HG03060 (cell line): Measurements from ENCODE around the gene P2RX3.

Source experiments
- ATAC-seq: cut with Tn5 transposase; IDR thresholded peaks from one replicate; pipeline ENCODE4 v1.9.1; 2021; ENCODE audit warnings: low read depth, moderate number of reproducible peaks; ENCODE audit not compliant: unreplicated experiment

The P2RX3 gene

GRCh38 chr11:57414612-57415212 lies 76.6 kb downstream of the P2RX3 start:
- ATAC-seq, result no peak

DNA sequence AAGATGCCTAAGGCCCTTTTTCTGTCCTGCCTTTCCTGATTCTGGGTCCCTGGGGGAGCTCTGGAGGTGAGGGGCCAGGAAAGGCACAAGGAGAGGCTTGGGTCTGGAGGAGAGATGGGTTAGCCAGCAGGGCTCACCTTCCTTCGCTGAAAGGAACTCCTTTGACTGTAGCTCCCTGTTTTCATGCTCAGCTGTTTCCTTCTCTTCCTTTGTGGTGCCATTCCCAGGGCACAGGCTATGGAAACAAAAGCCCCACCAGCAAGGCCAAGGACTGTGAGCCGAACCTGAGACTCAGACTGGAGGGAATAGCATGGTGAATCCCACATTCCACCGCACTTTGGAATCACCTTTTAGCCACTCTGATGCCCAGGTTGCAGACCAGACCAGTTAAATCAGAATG lies 78.3 kb downstream of the P2RX3 start:
- ATAC-seq, result no peak

- ATAC-seq, result no peak
Observed at GRCh38 chr11:57417056-57417455, 78.9 kb downstream of the P2RX3 start.

DNA sequence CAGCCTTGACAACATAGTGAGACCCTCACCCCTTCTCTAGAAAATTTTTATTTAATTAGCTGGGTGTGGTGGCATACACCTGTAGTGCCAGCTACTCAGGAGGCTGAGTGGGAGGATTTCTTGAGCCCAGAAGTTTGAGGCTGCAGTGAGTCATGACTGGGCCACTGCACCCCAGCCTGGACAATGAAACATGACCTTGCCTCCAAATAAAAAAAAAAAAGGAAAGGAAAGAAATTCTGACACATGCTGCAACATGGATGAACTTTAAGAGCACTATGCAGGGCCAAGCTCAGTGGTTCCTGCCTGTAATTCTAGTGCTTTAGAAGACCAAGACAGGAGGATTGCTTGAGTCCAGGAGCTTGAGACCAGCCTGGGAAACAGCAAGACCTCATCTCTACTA lies 80.0 kb downstream of the P2RX3 start:
- no peak for ATAC-seq

DNA sequence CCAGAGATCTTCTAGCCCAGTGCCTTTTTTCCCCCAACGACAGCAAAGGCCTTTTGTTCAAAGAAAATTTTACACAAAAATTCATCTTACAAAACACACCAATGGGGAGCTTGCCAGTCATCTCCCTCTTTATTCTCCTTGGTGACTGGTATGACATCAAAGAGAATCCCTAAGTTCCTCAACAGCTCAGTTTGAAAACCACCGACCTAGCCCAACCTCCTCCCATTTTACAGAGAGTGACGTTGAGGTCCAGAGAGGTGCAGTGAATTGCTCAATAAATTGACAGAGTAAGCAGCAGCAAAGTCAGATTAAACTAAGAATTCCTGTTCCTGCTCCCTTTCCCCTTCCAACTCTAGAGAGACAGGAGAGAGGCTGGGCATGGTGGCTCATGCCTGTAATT lies 81.0 kb downstream of the P2RX3 start:
- no peak for ATAC-seq

DNA sequence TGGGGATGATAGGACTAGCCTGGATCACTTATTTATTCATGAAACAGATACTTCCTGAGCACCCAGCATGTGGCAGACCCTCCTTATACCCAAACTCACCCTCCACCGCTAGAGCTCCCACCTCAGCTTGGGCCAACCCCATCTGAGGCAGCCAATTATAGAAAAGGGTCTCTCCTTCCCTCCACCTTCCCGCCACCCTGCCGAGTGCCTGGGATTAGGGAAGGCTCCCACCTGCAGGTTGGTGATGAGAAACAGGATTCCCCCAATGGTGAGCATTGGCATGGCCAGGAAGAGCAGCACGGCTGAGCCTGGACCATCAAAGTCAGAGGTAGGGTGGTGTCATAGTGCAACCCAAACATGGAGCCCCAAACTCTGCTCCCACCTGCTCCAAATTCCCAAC lies 82.9 kb downstream of the P2RX3 start:
- no peak for ATAC-seq

- no peak for ATAC-seq
Observed at GRCh38 chr11:57421805-57422204, 83.7 kb downstream of the P2RX3 start.
